OCI-LY7 (cell line): ENCODE results near the gene SLC25A1. TPM values are rescaled to one million over a fixed set of nuclear protein-coding genes. Genes with fewer than 3 reads are reported as not detected.

ENCODE experiments used
- BruUV-seq: library from RNA; stranded (reverse); fragments of 400-500 nt; replicated peaks from 2 replicates; lab custom pipeline; 2021; lab: Mats Ljungman, UMichigan
- CTCF ChIA-PET: fragments of 300-600 bp; sonication (Branson Sonifier 250); formaldehyde crosslinking; loops from one replicate; lab custom pipeline; 2022; ENCODE audit warnings: antibody characterized with exemption; ENCODE audit not compliant: unreplicated experiment; lab: Charles Lee
- POLR2A ChIA-PET: fragments of 300-600 bp; sonication (Branson Sonifier 250); formaldehyde crosslinking; loops from one replicate; lab custom pipeline; 2022; ENCODE audit warnings: antibody characterized with exemption; lab: Charles Lee
- DNase-seq: peaks from one replicate; pipeline ENCODE4 v3.0.0-alpha.2; 2015; ENCODE audit warnings: low spot score
- H2AFZ ChIP-seq: fragments of 200-600 bp; sonication (generic), shearing (Covaris generic); 2 replicates; pipeline ENCODE4 v1.6.1; 2014; ENCODE audit warnings: mild to moderate bottlenecking, antibody characterized with exemption, low read length, moderate library complexity
- H3K27ac ChIP-seq: fragments of 200-600 bp; sonication (generic); 2 replicates; pipeline ENCODE4 v1.5.1; 2014; ENCODE audit warnings: mixed run types, low read depth, mild to moderate bottlenecking, moderate library complexity, low read length, inconsistent platforms; ENCODE audit not compliant: poor library complexity, severe bottlenecking
- H3K36me3 ChIP-seq: fragments of 200-600 bp; sonication (generic); 2 replicates; pipeline ENCODE4 v1.6.1; 2014; ENCODE audit warnings: mild to moderate bottlenecking, antibody characterized with exemption, low read length, moderate library complexity, mixed read lengths; ENCODE audit not compliant: insufficient read depth
- H3K4me1 ChIP-seq: fragments of 200-600 bp; sonication (generic); 2 replicates; pipeline ENCODE4 v1.5.1; 2014; ENCODE audit warnings: mild to moderate bottlenecking, low read length; ENCODE audit not compliant: insufficient read depth, poor library complexity, severe bottlenecking
- H3K4me2 ChIP-seq: fragments of 200-600 bp; sonication (generic); 2 replicates; pipeline ENCODE4 v1.6.1; 2014; ENCODE audit warnings: mild to moderate bottlenecking, low read length
- H3K4me3 ChIP-seq: fragments of 200-600 bp; sonication (generic); 2 replicates; pipeline ENCODE4 v1.5.1; 2014; ENCODE audit warnings: mild to moderate bottlenecking, low read depth, low read length; ENCODE audit not compliant: poor library complexity, severe bottlenecking
- H3K79me2 ChIP-seq: fragments of 200-600 bp; sonication (generic); 2 replicates; pipeline ENCODE4 v1.6.1; 2016; ENCODE audit warnings: low read depth, mild to moderate bottlenecking, low read length, moderate library complexity, mixed read lengths; ENCODE audit not compliant: insufficient read depth
- H3K9me2 ChIP-seq: fragments of 200-600 bp; sonication (generic); 2 replicates; pipeline ENCODE4 v1.6.1; 2016; ENCODE audit warnings: mild to moderate bottlenecking, low read length, mixed read lengths; ENCODE audit not compliant: insufficient read depth
- H3K9me3 ChIP-seq: fragments of 200-600 bp; sonication (generic); 2 replicates; pipeline ENCODE4 v1.6.1; 2014; ENCODE audit warnings: mild to moderate bottlenecking, mixed run types, low read length, mixed read lengths
- H4K20me1 ChIP-seq: fragments of 200-600 bp; sonication (generic); 2 replicates; pipeline ENCODE4 v1.6.1; 2014; ENCODE audit warnings: mild to moderate bottlenecking, antibody characterized with exemption, low read length, moderate library complexity, mixed read lengths; ENCODE audit not compliant: insufficient read depth
- CTCF ChIP-seq: fragments of 200-600 bp; sonication (generic); conservative IDR thresholded peaks from 2 replicates; pipeline ENCODE4 v1.5.1; 2014; ENCODE audit warnings: mild to moderate bottlenecking, antibody characterized with exemption, low read length, moderate library complexity, mixed read lengths
- EZH2phosphoT487 ChIP-seq: fragments of 200-600 bp; sonication (generic); IDR thresholded peaks from 2 replicates; pipeline ENCODE4 v1.6.1; 2018; ENCODE audit warnings: low read depth, borderline replicate concordance, mild to moderate bottlenecking, mixed run types, antibody characterized with exemption, low read length, moderate library complexity, mixed read lengths
- intact Hi-C: fragments of 100-400 bp; cut with micrococcal nuclease; formaldehyde crosslinking; loops from one replicate; pipeline ENCODE4 v1.10.0; 2022; ENCODE audit not compliant: unreplicated experiment
- total RNA-seq, 2 experiments: library from RNA; depleted of rRNA in 1 of 2; stranded (reverse); fragments of >200 nt in 1 of 2; shearing (Covaris generic) in 1 of 2; gene quantifications; 2 replicates each; pipeline ENCODE4 v1.2.3, GENCODE V29; 2014 to 2022

Gene SLC25A1
- total RNA-seq, 2 experiments from 2014 or later = 59.5 to 117 TPM

GRCh38 chr22:19177164-19178064 lies 1.1 kb downstream of the SLC25A1 start:
- Histone ChIP-seq H3K27ac (peak overlapping the region; percentile 48), H2AFZ (no peak overlapping the region)
- intact Hi-C loops = loop anchor here (5.0 kb wide), 3 partner anchors 115 to 270 kb away; partner anchors contain the start of genes C22orf39, CLTCL1, HIRA and MRPL40

GRCh38 chr22:19176732-19177131 lies 1.8 kb downstream of the SLC25A1 start:
- TF ChIP-seq CTCF (no peak), EZH2phosphoT487 (no peak)
- Histone ChIP-seq H3K4me2 (peak overlapping the region; percentile 96), H3K4me3 (no peak overlapping the region), H3K27ac (peak overlapping the region; percentile 7), H3K36me3 (peaks cover 22% of the 10 kb centered on the region; the same call in 1 of the 2 replicates), H2AFZ (no peak overlapping the region), H3K9me3 (no peaks in the 10 kb centered on the region), H3K79me2 (peaks cover 46% of the 10 kb centered on the region), H3K9me2 (no peaks in the 10 kb centered on the region), H3K4me1 (peaks cover 61% of the 10 kb centered on the region), H4K20me1 (0 out of 2 replicates have a peak, but pooled peaks cover 5% of the 10 kb centered on the region)
- no peak for DNase-seq
- CTCF ChIA-PET = no interaction called here
- POLR2A ChIA-PET = no interaction called here
- intact Hi-C loops = loop anchor here (5.0 kb wide), 3 partner anchors 116 to 271 kb away; partner anchors contain the start of genes C22orf39, CLTCL1, HIRA and MRPL40
- BruUV-seq = no TSS peak

More at GRCh38 chr22:19177164-19178064, 1.1 kb downstream of the SLC25A1 start:
- peaks cover 39% of the 10 kb centered on the region for H3K79me2 ChIP-seq
- H3K36me3 ChIP-seq = peaks cover 22% of the 10 kb centered on the region; the same call in 1 of the 2 replicates
- peak overlapping the region; percentile 96 for H3K4me2 ChIP-seq
- peaks cover 67% of the 10 kb centered on the region for H3K4me1 ChIP-seq
- 0 out of 2 replicates have a peak, but pooled peaks cover 2% of the 10 kb centered on the region for H4K20me1 ChIP-seq
- no peaks in the 10 kb centered on the region for H3K9me2 ChIP-seq
- ChIA-PET CTCF (interaction anchor here (0.8 kb wide), 1 partner anchor 114 kb away, joined by 4 read pairs; the partner anchor contains the start of gene CLTCL1), POLR2A (interaction anchor here (1.2 kb wide), 1 partner anchor 16 kb away, joined by 4 read pairs; no protein-coding TSS in a partner anchor)
- TF ChIP-seq EZH2phosphoT487 (no peak), CTCF (no peak)
- no peak for DNase-seq
- no peaks in the 10 kb centered on the region for H3K9me3 ChIP-seq
- H3K4me3 ChIP-seq = peak overlapping the region; percentile 88
- BruUV-seq = no TSS peak
